NCI-H82 (cell line): Measurements from ENCODE around the gene LMO7.

Experiments
- DNase-seq: peaks from one replicate; lab custom pipeline; 2025; lab: John Stamatoyannopoulos, UW

Gene LMO7

GRCh38 chr13:75635828-75636435 is at the start of gene LMO7:
LMO7 (plus strand) TSS chr13:75636330; CDS start chr13:75636658, 328 bp downstream.
- peak; percentile 68 for DNase-seq

- peak; percentile 2 for DNase-seq
Measured at GRCh38 chr13:75587679-75588078, 48.5 kb upstream of the LMO7 start.

GRCh38 chr13:75596657-75597182 is 39.4 kb upstream of the LMO7 start:
- DNase-seq = no peak

GRCh38 chr13:75600371-75600770 is 35.8 kb upstream of the LMO7 start:
- DNase-seq = peak; percentile 16

- no peak for DNase-seq
Measured at GRCh38 chr13:75603038-75603437, 33.1 kb upstream of the LMO7 start.

- no peak for DNase-seq
Measured at GRCh38 chr13:75607447-75607846, 28.7 kb upstream of the LMO7 start.

GRCh38 chr13:75610466-75610865 is 25.7 kb upstream of the LMO7 start:
- no peak for DNase-seq

GRCh38 chr13:75612354-75612753 is 23.8 kb upstream of the LMO7 start:
- no peak for DNase-seq

- no peak for DNase-seq
Measured at GRCh38 chr13:75617230-75617629, 18.9 kb upstream of the LMO7 start.

GRCh38 chr13:75618308-75618707 is 17.8 kb upstream of the LMO7 start:
- DNase-seq = no peak

- DNase-seq = no peak
Measured at GRCh38 chr13:75620020-75620419, 16.1 kb upstream of the LMO7 start.

- DNase-seq = no peak
Measured at GRCh38 chr13:75621147-75621546, 15.0 kb upstream of the LMO7 start.

- DNase-seq = no peak
Measured at GRCh38 chr13:75628801-75629200, 7.3 kb upstream of the LMO7 start.

- no peak for DNase-seq
Measured at GRCh38 chr13:75633285-75633684, 2.8 kb upstream of the LMO7 start.

- peak; percentile 44 for DNase-seq
Measured at GRCh38 chr13:75635101-75635827, 866 bp upstream of the LMO7 start.

GRCh38 chr13:75636436-75637180 is 478 bp downstream of the LMO7 start:
- peak; percentile 56 for DNase-seq

GRCh38 chr13:75637181-75637750 is 1.1 kb downstream of the LMO7 start:
- DNase-seq = no peak

GRCh38 chr13:75639454-75639853 is 3.3 kb downstream of the LMO7 start:
- no peak for DNase-seq

GRCh38 chr13:75641026-75641425 is 4.9 kb downstream of the LMO7 start:
- DNase-seq = no peak

GRCh38 chr13:75643182-75643581 is 7.1 kb downstream of the LMO7 start:
- no peak for DNase-seq

GRCh38 chr13:75643693-75644092 is 7.6 kb downstream of the LMO7 start:
- DNase-seq = no peak

- no peak for DNase-seq
Measured at GRCh38 chr13:75645141-75645540, 9.0 kb downstream of the LMO7 start.
